ENCODE results near the gene MRPL40.

Gene MRPL40

GRCh38 chr22:19455033-19455432, 22.7 kb downstream of the MRPL40 start:
- Histone ChIP-seq H3K27ac (no peak overlapping the region), H2AFZ (ENCODE audit: low read depth) (no peak overlapping the region), H3K4me3 (IDR thresholded peaks at IDR 0.05; ENCODE audit: insufficient read depth, low read depth, low read length) (no peak overlapping the region), H3K36me3 (ENCODE audit: insufficient read depth) (no peaks in the 10 kb centered on the region), H3K4me2 (no peak overlapping the region), H3K9ac (no peak overlapping the region), H3K27me3 (ENCODE audit: insufficient read depth, low read depth) (no peaks in the 10 kb centered on the region), H3K79me2 (ENCODE audit: insufficient read depth, low read depth) (no peaks in the 10 kb centered on the region), H4K20me1 (ENCODE audit: insufficient read depth) (no peaks in the 10 kb centered on the region), H3K4me1 (ENCODE audit: low read depth, poor library complexity, severe bottlenecking) (no peaks in the 10 kb centered on the region)
- TF ChIP-seq CTCF (conservative IDR thresholded peaks at IDR 0.05; ENCODE audit: low read depth, low read length), result no peak

GRCh38 chr22:19455585-19456370, 23.4 kb downstream of the MRPL40 start:
- Histone ChIP-seq H3K27me3 (ENCODE audit: insufficient read depth, low read depth) (no peaks in the 10 kb centered on the region), H3K27ac (no peak overlapping the region), H3K4me3 (IDR thresholded peaks at IDR 0.05; ENCODE audit: insufficient read depth, low read depth, low read length) (no peak overlapping the region), H3K9ac (no peak overlapping the region), H4K20me1 (ENCODE audit: insufficient read depth) (no peaks in the 10 kb centered on the region), H3K79me2 (ENCODE audit: insufficient read depth, low read depth) (no peaks in the 10 kb centered on the region), H3K4me1 (ENCODE audit: low read depth, poor library complexity, severe bottlenecking) (no peaks in the 10 kb centered on the region), H3K36me3 (ENCODE audit: insufficient read depth) (no peaks in the 10 kb centered on the region), H3K4me2 (no peak overlapping the region), H2AFZ (ENCODE audit: low read depth) (no peak overlapping the region)
- TF ChIP-seq CTCF (conservative IDR thresholded peaks at IDR 0.05; ENCODE audit: low read depth, low read length), result no peak

GRCh38 chr22:19456541-19456940, 24.2 kb downstream of the MRPL40 start:
- Histone ChIP-seq H3K4me2 (no peak overlapping the region), H3K27ac (no peak overlapping the region), H4K20me1 (ENCODE audit: insufficient read depth) (no peaks in the 10 kb centered on the region), H3K27me3 (ENCODE audit: insufficient read depth, low read depth) (no peaks in the 10 kb centered on the region), H3K4me1 (ENCODE audit: low read depth, poor library complexity, severe bottlenecking) (no peaks in the 10 kb centered on the region), H3K36me3 (ENCODE audit: insufficient read depth) (no peaks in the 10 kb centered on the region), H2AFZ (ENCODE audit: low read depth) (no peak overlapping the region), H3K79me2 (ENCODE audit: insufficient read depth, low read depth) (no peaks in the 10 kb centered on the region), H3K9ac (no peak overlapping the region), H3K4me3 (IDR thresholded peaks at IDR 0.05; ENCODE audit: insufficient read depth, low read depth, low read length) (no peak overlapping the region)
- no peak for TF ChIP-seq CTCF (conservative IDR thresholded peaks at IDR 0.05; ENCODE audit: low read depth, low read length)

GRCh38 chr22:19457828-19458428, 25.6 kb downstream of the MRPL40 start:
- no peaks in the 10 kb centered on the region for H4K20me1 ChIP-seq (ENCODE audit: insufficient read depth)
- no peak overlapping the region for H3K4me3 ChIP-seq (IDR thresholded peaks at IDR 0.05; ENCODE audit: insufficient read depth, low read depth, low read length)
- H3K27ac ChIP-seq, result no peak overlapping the region
- no peaks in the 10 kb centered on the region for H3K4me1 ChIP-seq (ENCODE audit: low read depth, poor library complexity, severe bottlenecking)
- no peak for TF ChIP-seq CTCF (conservative IDR thresholded peaks at IDR 0.05; ENCODE audit: low read depth, low read length)
- no peak overlapping the region for H2AFZ ChIP-seq (ENCODE audit: low read depth)
- no peaks in the 10 kb centered on the region for H3K36me3 ChIP-seq (ENCODE audit: insufficient read depth)
- H3K27me3 ChIP-seq (ENCODE audit: insufficient read depth, low read depth), result no peaks in the 10 kb centered on the region
- H3K79me2 ChIP-seq (ENCODE audit: insufficient read depth, low read depth), result no peaks in the 10 kb centered on the region
- no peak overlapping the region for H3K4me2 ChIP-seq
- H3K9ac ChIP-seq, result no peak overlapping the region

All from KMS-11 (cell line).